GM12878 (cell line): Measurements from ENCODE around the gene ATP5F1D. TPM values are rescaled to one million over a fixed set of nuclear protein-coding genes. Genes with fewer than 3 reads are reported as not detected.

Source experiments
- ATAC-seq: fragments of 200-7000 bp; cut with Tn5 transposase; 3 replicates; pipeline ENCODE4 v1.9.1; 2020; ENCODE audit warnings: mild to moderate bottlenecking, moderate library complexity
- BruUV-seq: library from RNA; stranded (reverse); fragments of 400-500 nt; replicated peaks from 2 replicates; lab custom pipeline; 2021; lab: Mats Ljungman, UMichigan
- CTCF ChIA-PET: fragments of 300-600 bp; sonication (Branson Sonifier 250); formaldehyde crosslinking; extraction: SDS; loops from one replicate; lab custom pipeline; 2021; ENCODE audit warnings: inconsistent platforms; lab: Yijun Ruan, JAX
- POLR2A ChIA-PET: fragments of 350-600 bp; formaldehyde crosslinking; extraction: SDS; loops from one replicate; lab custom pipeline; 2021; ENCODE audit warnings: inconsistent platforms; lab: Charles Lee
- RAD21 ChIA-PET: fragments of 300-600 bp; sonication (Branson Sonifier 250); formaldehyde crosslinking; loops from one replicate; lab custom pipeline; 2023; ENCODE audit warnings: antibody characterized with exemption; ENCODE audit not compliant: unreplicated experiment; lab: Charles Lee
- SMC1A ChIA-PET: fragments of 300-600 bp; sonication (Branson Sonifier 250); formaldehyde crosslinking; loops from one replicate; lab custom pipeline; 2023; ENCODE audit not compliant: unreplicated experiment, uncharacterized antibody; lab: Charles Lee
- DNase-seq: peaks from one replicate; pipeline ENCODE4 v3.0.0-alpha.2; 2011; ENCODE audit warnings: low read depth, low spot score
- FAIRE-seq: peaks from 3 replicates; lab custom pipeline; 2011; peaks lifted over from hg19 to GRCh38; lab: Jason Lieb, UNC
- H2AFZ ChIP-seq: 2 replicates; pipeline ENCODE4 v1.6.0; 2011; ENCODE audit warnings: low read depth, low read length, control low read depth; ENCODE audit not compliant: control insufficient read depth
- H3K27ac ChIP-seq: 2 replicates; pipeline ENCODE4 v1.5.1; 2011; ENCODE audit warnings: control low read depth; ENCODE audit not compliant: control insufficient read depth, insufficient read depth
- H3K27me3 ChIP-seq, 2 experiments: replicated peaks in 1 of 2; 2 replicates each; pipeline versions ENCODE4 v1.6.0 to v1.6.1; 2011; ENCODE audit warnings: low read length in 1 of 2; ENCODE audit not compliant: control insufficient read depth in 2 of 2, insufficient read depth in 2 of 2
- H3K36me3 ChIP-seq, 2 experiments: 2 replicates each; pipeline ENCODE4 v1.5.1; 2011; ENCODE audit warnings: low read length in 1 of 2; ENCODE audit not compliant: control insufficient read depth in 2 of 2, insufficient read depth in 2 of 2
- H3K4me1 ChIP-seq: 2 replicates; pipeline ENCODE4 v1.6.1; 2011; ENCODE audit warnings: mild to moderate bottlenecking, low read length, moderate library complexity, mixed read lengths; ENCODE audit not compliant: control insufficient read depth, insufficient read depth
- H3K4me2 ChIP-seq: 2 replicates; pipeline ENCODE4 v1.6.0; 2011; ENCODE audit warnings: control low read depth; ENCODE audit not compliant: control insufficient read depth, insufficient read depth
- H3K4me3 ChIP-seq: fragments of 200-600 bp; sonication (generic); 2 replicates; pipeline ENCODE4 v1.5.1; 2016
- H3K79me2 ChIP-seq: 2 replicates; pipeline ENCODE4 v1.6.0; 2011; ENCODE audit warnings: low read length; ENCODE audit not compliant: control insufficient read depth, insufficient read depth
- H3K9ac ChIP-seq: 2 replicates; pipeline ENCODE4 v1.8.0; 2011; ENCODE audit warnings: low read length, control low read depth, mixed read lengths; ENCODE audit not compliant: control insufficient read depth, insufficient read depth
- H3K9me3 ChIP-seq: replicated peaks from 3 replicates; pipeline ENCODE4 v1.5.1; 2011; ENCODE audit warnings: mild to moderate bottlenecking, low read length; ENCODE audit not compliant: control insufficient read depth, insufficient read depth
- H4K20me1 ChIP-seq: 2 replicates; pipeline ENCODE4 v1.6.0; 2011; ENCODE audit not compliant: control insufficient read depth, insufficient read depth
- BACH1 ChIP-seq: fragments of 450-650 bp; IDR thresholded peaks from 2 replicates; pipeline ENCODE4 v1.6.1; 2017; ENCODE audit warnings: mild to moderate bottlenecking, borderline replicate concordance
- CEBPB ChIP-seq, 2 experiments: fragments of 150-350 bp in 1 of 2; IDR thresholded peaks; 2 replicates each; pipeline ENCODE4 v1.6.1; 2012 to 2014; ENCODE audit warnings: low read depth in 2 of 2, low read length in 2 of 2, borderline replicate concordance in 1 of 2, inconsistent platforms in 1 of 2
- NBN ChIP-seq: fragments of 450-650 bp; IDR thresholded peaks from 2 replicates; pipeline ENCODE4 v1.6.1; 2016
- PAX5 ChIP-seq: IDR thresholded peaks from 2 replicates; pipeline ENCODE4 v1.6.1; 2011; ENCODE audit warnings: low read depth, low read length, borderline replicate concordance
- POU2F2 ChIP-seq: IDR thresholded peaks from 3 replicates; pipeline ENCODE4 v1.6.1; 2011; ENCODE audit warnings: low read depth, mild to moderate bottlenecking, low read length, borderline replicate concordance
- SIN3A ChIP-seq: IDR thresholded peaks from 2 replicates; pipeline ENCODE4 v1.6.1; 2012; ENCODE audit warnings: low read depth, low read length, improper control_type of control experiment
- SRF ChIP-seq, 2 experiments: IDR thresholded peaks; 2 replicates each; pipeline ENCODE4 v1.6.1; 2011; ENCODE audit warnings: low read depth in 2 of 2, low read length in 2 of 2, mild to moderate bottlenecking in 1 of 2, moderate library complexity in 1 of 2
- ZBTB33 ChIP-seq: fragments of 450-650 bp; IDR thresholded peaks from 2 replicates; pipeline ENCODE4 v1.6.1; 2017; ENCODE audit warnings: mild to moderate bottlenecking
- ZNF207 ChIP-seq: fragments of 450-650 bp; IDR thresholded peaks from 2 replicates; pipeline ENCODE4 v1.6.1; 2014; ENCODE audit warnings: antibody characterized with exemption, mild to moderate bottlenecking, borderline replicate concordance
- WGBS: methylation state at CpG from one replicate; pipeline ENCODE4 v1.1.6; 2016; ENCODE audit warnings: low lambda C conversion rate; ENCODE audit not compliant: insufficient replicate concordance, insufficient coverage; ENCODE audit errors: missing lambda C conversion rate; 5-methylcytosine and 5-hydroxymethylcytosine counted together
- in situ Hi-C: fragments of 300-500 bp; cut with MboI; formaldehyde crosslinking; loops from 9 replicates; pipeline ENCODE4 v1.14.3; 2018; ENCODE audit warnings: mixed read lengths
- intact Hi-C: fragments of 100-400 bp; cut with micrococcal nuclease; formaldehyde crosslinking; loops from one replicate; pipeline ENCODE4 v1.14.2; 2022; ENCODE audit not compliant: unreplicated experiment
- polyA plus RNA-seq, 11 experiments: library from polyadenylated mRNA; depleted of rRNA in 4 of 11; unstranded in 6 of 11; stranded (reverse) in 5 of 11; fragments of >200 nt; fragmentation: Nextera tagmentation in 4 of 11; fragmentation: Illumina TruSeq in 1 of 11; extraction: Ambion mirVana in 4 of 11; extraction: Trizol in 1 of 11; gene quantifications; 1 replicate in 1 of 11; 2 replicates in 10 of 11; pipeline versions ENCODE4 v1.2.1 to v1.2.3, GENCODE V29; 2011 to 2016; ENCODE audit warnings: inconsistent platforms in 2 of 11, missing spikeins in 2 of 11, low read depth in 1 of 11
- total RNA-seq, 4 experiments: library from RNA; depleted of rRNA in 3 of 4; stranded (reverse); fragments of >200 nt in 3 of 4; fragmentation: Illumina TruSeq in 1 of 4; extraction: Trizol in 1 of 4; gene quantifications; 2 replicates each; pipeline versions ENCODE4 v1.2.1 to v1.2.3, GENCODE V29; 2013 to 2021

ATP5F1D gene
- total and polyA plus RNA-seq, 10 of the 15 experiments (the other 5 are each of a cell fraction or from before 2014, with no cell fraction given), result 7.2 to 357 (median 49.5) TPM

DNA sequence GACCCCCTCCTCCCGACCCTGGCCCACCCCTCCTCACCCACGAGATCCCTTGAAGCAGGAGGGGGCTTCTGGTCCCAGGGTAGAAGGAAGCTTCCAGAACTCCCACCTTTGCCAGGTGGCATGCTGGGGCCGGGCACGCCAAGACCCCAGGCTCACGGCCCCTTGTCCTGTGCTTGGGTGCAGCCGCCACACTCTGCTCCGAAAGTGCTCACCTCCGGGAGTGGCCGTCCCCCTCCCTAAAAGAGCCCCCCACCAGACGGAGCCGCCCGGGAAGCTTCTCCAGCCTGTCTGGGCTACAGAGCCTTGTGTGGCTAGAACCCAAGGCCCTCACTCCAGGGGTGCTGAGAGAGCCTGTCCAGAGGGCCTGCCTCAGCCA, 42.4 kb downstream of the ATP5F1D start:
- WGBS, result 67% methylated on average over 12 of the region's 12 CpGs
- BruUV-seq, result no TSS peak
- in situ Hi-C loops, result no loop called here

GRCh38 chr19:1284293-1284978, 42.9 kb downstream of the ATP5F1D start:
- intact Hi-C loops (no loop called here), in situ Hi-C loops (no loop called here)
- POLR2A ChIA-PET, result interaction anchor here (0.5 kb wide), 1 partner anchor 90 kb away, joined by 5 read pairs; no protein-coding TSS in a partner anchor
- DNase-seq (no peak), ATAC-seq (no peak), FAIRE-seq (no peak)
- Histone ChIP-seq H3K4me1 (no peaks in the 10 kb centered on the region), H3K4me2 (no peak overlapping the region), H3K4me3 (no peak overlapping the region), H2AFZ (no peak overlapping the region), H3K9me3 (no peaks in the 10 kb centered on the region), H3K9ac (no peak overlapping the region), H3K36me3 (peaks cover 4 to 5% of the 10 kb centered on the region in 2 experiments), H3K27me3 (peaks cover 7 to 8% of the 10 kb centered on the region in 2 experiments; a peak in 3 of 4 replicates), H3K79me2 (no peaks in the 10 kb centered on the region), H4K20me1 (no peaks in the 10 kb centered on the region; the same call in 1 of the 2 replicates), H3K27ac (no peak overlapping the region)
- no TSS peak for BruUV-seq
- RAD21 ChIA-PET, result no interaction called here
- SMC1A ChIA-PET, result no interaction called here
- CTCF ChIA-PET, result interaction anchor here (1.4 to 1.5 kb wide), 2 partner anchors 40 to 88 kb away, joined by 3 to 8 read pairs; no protein-coding TSS in a partner anchor
- WGBS, result 42% methylated on average over 20 of the region's 20 CpGs
- TF ChIP-seq POU2F2 (no peak), ZBTB33 (no peak), PAX5 (no peak), SIN3A (no peak)

More for the DNA sequence above, 42.4 kb downstream of the ATP5F1D start:
- DNase-seq (no peak), ATAC-seq (no peak), FAIRE-seq (no peak)
- TF ChIP-seq BACH1, result no peak
- TF ChIP-seq SRF (IDR thresholded peaks at IDR 0.05; ENCODE audit: low read depth in 2 of 2, low read length in 2 of 2), result no peak
- no peak for TF ChIP-seq ZNF207
- TF ChIP-seq CEBPB (IDR thresholded peaks at IDR 0.05; ENCODE audit: borderline replicate concordance in 1 of 2, low read depth in 2 of 2, low read length in 2 of 2), result no peak
- no peak for TF ChIP-seq NBN
- H3K36me3 ChIP-seq, result peaks cover 7 to 9% of the 10 kb centered on the region in 2 experiments
- POLR2A ChIA-PET, result no interaction called here
- no peak overlapping the region for H3K4me3 ChIP-seq
- no peak overlapping the region for H3K9ac ChIP-seq
- H3K4me2 ChIP-seq, result no peak overlapping the region
- CTCF ChIA-PET, result interaction anchor here (1.4 to 1.5 kb wide), 2 partner anchors 40 to 88 kb away, joined by 3 to 8 read pairs; no protein-coding TSS in a partner anchor
- RAD21 ChIA-PET, result no interaction called here
- H3K9me3 ChIP-seq, result no peaks in the 10 kb centered on the region
- peaks cover 7 to 8% of the 10 kb centered on the region in 2 experiments; a peak in 3 of 4 replicates for H3K27me3 ChIP-seq
- H4K20me1 ChIP-seq, result no peaks in the 10 kb centered on the region; the same call in 1 of the 2 replicates
- H2AFZ ChIP-seq, result no peak overlapping the region
- no peak overlapping the region for H3K27ac ChIP-seq
- no peaks in the 10 kb centered on the region for H3K4me1 ChIP-seq
- intact Hi-C loops, result no loop called here
- SMC1A ChIA-PET, result no interaction called here
- H3K79me2 ChIP-seq, result no peaks in the 10 kb centered on the region
